HG03354 (cell line): ENCODE results near the gene KCNB1.
"Not testable (repeated sequence)": the region's sequence is repeated elsewhere in the genome, so short reads cannot be mapped to it uniquely, and the experiment has no call there.

ENCODE experiments used
- ATAC-seq: cut with Tn5 transposase; IDR thresholded peaks from one replicate; pipeline ENCODE4 v1.9.1; 2021; ENCODE audit warnings: mild to moderate bottlenecking; ENCODE audit not compliant: unreplicated experiment, poor library complexity, severe bottlenecking

The KCNB1 gene

GRCh38 chr20:49343246-49343645, 139.2 kb downstream of the KCNB1 start:
- no peak for ATAC-seq

- ATAC-seq: no peak
Observed at GRCh38 chr20:49340161-49340966, 142.1 kb downstream of the KCNB1 start.

GRCh38 chr20:49339123-49339522, 143.3 kb downstream of the KCNB1 start:
- no peak for ATAC-seq

- no peak for ATAC-seq
Observed at GRCh38 chr20:49338061-49338460, 144.4 kb downstream of the KCNB1 start.

GRCh38 chr20:49337357-49337756, 145.1 kb downstream of the KCNB1 start:
- ATAC-seq: no peak

GRCh38 chr20:49336786-49337185, 145.7 kb downstream of the KCNB1 start:
- ATAC-seq: no peak

- no peak for ATAC-seq
Observed at GRCh38 chr20:49335476-49335875, 147.0 kb downstream of the KCNB1 start.

GRCh38 chr20:49330701-49331615, 151.5 kb downstream of the KCNB1 start:
- ATAC-seq: no peak

- no peak for ATAC-seq
Observed at GRCh38 chr20:49328790-49329189, 153.7 kb downstream of the KCNB1 start.

- ATAC-seq: no peak
Observed at GRCh38 chr20:49326026-49326425, 156.4 kb downstream of the KCNB1 start.

GRCh38 chr20:49324306-49324705, 158.2 kb downstream of the KCNB1 start:
- ATAC-seq: no peak

GRCh38 chr20:49323622-49324238, 158.7 kb downstream of the KCNB1 start:
- ATAC-seq: no peak

- ATAC-seq: no peak
Observed at GRCh38 chr20:49320460-49320859, 162.0 kb downstream of the KCNB1 start.

GRCh38 chr20:49319208-49319809, 163.2 kb downstream of the KCNB1 start:
- no peak for ATAC-seq

- no peak for ATAC-seq
Observed at GRCh38 chr20:49318430-49319207, 163.8 kb downstream of the KCNB1 start.

GRCh38 chr20:49318091-49318429, 164.4 kb downstream of the KCNB1 start:
- no peak for ATAC-seq

- ATAC-seq: no peak
Observed at GRCh38 chr20:49316704-49317103, 165.8 kb downstream of the KCNB1 start.

GRCh38 chr20:49315580-49315979, 166.9 kb downstream of the KCNB1 start:
- no peak for ATAC-seq

- not testable (repeated sequence) for ATAC-seq
Observed at GRCh38 chr20:49314052-49314451, 168.4 kb downstream of the KCNB1 start.
